Fibroblast of lung (primary cell): Measurements from ENCODE around the gene SLC25A6. TPM values are rescaled to one million over a fixed set of nuclear protein-coding genes. Genes with fewer than 3 reads are reported as not detected.

Experiments used
- DNase-seq, 2 donors: peaks; one replicate each; pipeline versions ENCODE4 v3.0.0 to v3.0.0-alpha.2; 2010; ENCODE audit warnings: low read depth in 2 of 2
- H2AFZ ChIP-seq: 2 replicates; pipeline ENCODE4 v1.5.1; 2012; ENCODE audit warnings: low read length, control low read depth, inconsistent platforms
- H3K27ac ChIP-seq: 2 replicates; pipeline ENCODE4 v1.5.1; 2011; ENCODE audit warnings: low read length, control low read depth; ENCODE audit not compliant: insufficient read depth
- H3K27me3 ChIP-seq: 2 replicates; pipeline ENCODE4 v1.5.1; 2011; ENCODE audit warnings: mild to moderate bottlenecking, low read length; ENCODE audit not compliant: control insufficient read depth, insufficient read depth
- H3K36me3 ChIP-seq: 2 replicates; pipeline ENCODE4 v1.5.1; 2011; ENCODE audit warnings: low read length; ENCODE audit not compliant: control insufficient read depth, insufficient read depth
- H3K4me1 ChIP-seq: 2 replicates; pipeline ENCODE4 v1.5.1; 2011; ENCODE audit warnings: low read length; ENCODE audit not compliant: control insufficient read depth, insufficient read depth; ENCODE audit errors: extremely low read depth
- H3K4me2 ChIP-seq: 2 replicates; pipeline ENCODE4 v1.5.1; 2011; ENCODE audit warnings: low read length, control low read depth; ENCODE audit not compliant: insufficient read depth; ENCODE audit errors: extremely low read depth
- H3K4me3 ChIP-seq, 4 experiments: fragments of 200-600 bp in 1 of 4; sonication (generic) in 1 of 4; replicated peaks in 1 of 4; 2 replicates each; pipeline ENCODE4 v1.5.1; 2011 to 2016; ENCODE audit warnings: low read length in 4 of 4, low read depth in 3 of 4, mild to moderate bottlenecking in 3 of 4, control low read depth in 2 of 4, inconsistent platforms in 1 of 4, mixed read lengths in 1 of 4; ENCODE audit not compliant: insufficient read depth in 1 of 4; ENCODE audit errors: control extremely low read depth in 1 of 4
- H3K79me2 ChIP-seq: 2 replicates; pipeline ENCODE4 v1.5.1; 2012; ENCODE audit warnings: mild to moderate bottlenecking, low read length, inconsistent platforms; ENCODE audit not compliant: control insufficient read depth, insufficient read depth
- H3K9ac ChIP-seq: 2 replicates; pipeline ENCODE4 v1.5.1; 2011; ENCODE audit warnings: mild to moderate bottlenecking, low read length, control low read depth; ENCODE audit not compliant: insufficient read depth
- H3K9me3 ChIP-seq: 2 replicates; pipeline ENCODE4 v1.5.1; 2012; ENCODE audit warnings: low read depth, low read length; ENCODE audit not compliant: control insufficient read depth, insufficient read depth
- H4K20me1 ChIP-seq: 2 replicates; pipeline ENCODE4 v1.5.1; 2011; ENCODE audit warnings: low read length; ENCODE audit not compliant: control insufficient read depth, insufficient read depth; ENCODE audit errors: extremely low read depth
- CTCF ChIP-seq, 2 donors: IDR thresholded peaks in 1 of 2; conservative IDR thresholded peaks in 1 of 2; 1 replicate in 1 of 2; 2 replicates in 1 of 2; pipeline ENCODE4 v1.5.1; 2011 to 2012; ENCODE audit warnings: low read length in 2 of 2, control low read depth in 1 of 2, inconsistent platforms in 1 of 2, low read depth in 1 of 2, mild to moderate bottlenecking in 1 of 2
- EZH2 ChIP-seq: IDR thresholded peaks from 2 replicates; pipeline ENCODE4 v1.5.1; 2012; ENCODE audit warnings: low read length, control low read depth, mild to moderate bottlenecking; ENCODE audit errors: missing control alignments
- polyA plus RNA-seq, 2 donors: library from polyadenylated mRNA; depleted of rRNA in 1 of 2; stranded (reverse) in 1 of 2; unstranded in 1 of 2; fragments of >200 nt; gene quantifications; 2 replicates each; pipeline ENCODE4 v1.2.1, GENCODE V29; 2011 to 2012; ENCODE audit warnings: missing spikeins in 1 of 2
- total RNA-seq: library from RNA; depleted of rRNA; stranded (reverse); fragments of >200 nt; gene quantifications from 2 replicates; pipeline ENCODE4 v1.2.1, GENCODE V29; 2014

Gene SLC25A6
- total and polyA plus RNA-seq, 2 donors (not counting 1 experiment from before 2014, with no cell fraction given) = 158 to 220 TPM

GRCh38 chrX:1355131-1356046 lies 36.5 kb downstream of the SLC25A6 start:
- H3K27ac ChIP-seq = no peak overlapping the region
- H3K4me1 ChIP-seq = no peaks in the 10 kb centered on the region
- H3K9me3 ChIP-seq = no peaks in the 10 kb centered on the region
- no peaks in the 10 kb centered on the region for H4K20me1 ChIP-seq
- H3K79me2 ChIP-seq = no peaks in the 10 kb centered on the region
- no peak for TF ChIP-seq EZH2
- no peak for TF ChIP-seq CTCF (conservative IDR thresholded peaks at IDR 0.05 in 1 of 2, IDR thresholded peaks at IDR 0.05 in 1 of 2; ENCODE audit: low read depth in 1 of 2, low read length in 2 of 2)
- H3K36me3 ChIP-seq = no peaks in the 10 kb centered on the region
- H3K27me3 ChIP-seq = no peaks in the 10 kb centered on the region
- no peak overlapping the region for H3K9ac ChIP-seq
- no peak overlapping the region for H3K4me3 ChIP-seq
- H3K4me2 ChIP-seq = no peak overlapping the region
- H2AFZ ChIP-seq = no peak overlapping the region
- no peak for DNase-seq

- Histone ChIP-seq H3K9ac (no peak overlapping the region), H3K4me2 (no peak overlapping the region), H3K36me3 (no peaks in the 10 kb centered on the region), H4K20me1 (no peaks in the 10 kb centered on the region), H3K4me3 (no peak overlapping the region), H3K9me3 (no peaks in the 10 kb centered on the region), H3K4me1 (no peaks in the 10 kb centered on the region), H3K79me2 (no peaks in the 10 kb centered on the region), H2AFZ (no peak overlapping the region), H3K27me3 (no peaks in the 10 kb centered on the region), H3K27ac (no peak overlapping the region)
- no peak for DNase-seq
- TF ChIP-seq CTCF (conservative IDR thresholded peaks at IDR 0.05 in 1 of 2, IDR thresholded peaks at IDR 0.05 in 1 of 2; ENCODE audit: low read depth in 1 of 2, low read length in 2 of 2) = no peak
- TF ChIP-seq EZH2 = no peak
Measured at GRCh38 chrX:1354036-1355019, 37.6 kb downstream of the SLC25A6 start.
